ENCODE results near the gene CPB2. TPM values are rescaled to one million over a fixed set of nuclear protein-coding genes. Genes with fewer than 3 reads are reported as not detected.

Gene CPB2
- total RNA-seq, 2 donors from 2014 or later = not detected

GRCh38 chr13:46088821-46089562, 15.8 kb downstream of the CPB2 start:
- H3K36me3 ChIP-seq (ENCODE audit: control insufficient read depth, insufficient read depth, low read length) = no peaks in the 10 kb centered on the region
- H3K4me1 Mint-ChIP-seq = no peaks in the 10 kb centered on the region
- H3K27me3 Mint-ChIP-seq (ENCODE audit: insufficient read depth) = no peaks in the 10 kb centered on the region
- 83 to 90% methylated on average over 4 to 5 of the region's 5 CpGs for WGBS, 2 experiments (ENCODE audit: insufficient coverage in 1 of 2, insufficient read length in 1 of 2)
- no peak for TF ChIP-seq CTCF (conservative IDR thresholded peaks at IDR 0.05)
- no peak for DNase-seq
- no peaks in the 10 kb centered on the region for H3K9me3 ChIP-seq (ENCODE audit: control insufficient read depth, low read length)
- H3K9ac ChIP-seq (ENCODE audit: extremely low read depth, low read length, poor library complexity, severe bottlenecking) = no peak overlapping the region
- H3K4me3 ChIP-seq (ENCODE audit: low read length) = no peak overlapping the region
- no peaks in the 10 kb centered on the region for H3K4me1 ChIP-seq (ENCODE audit: control insufficient read depth, insufficient read depth, low read length)
- no peak overlapping the region for H3K27ac ChIP-seq (ENCODE audit: low read depth, low read length)
- H3K27ac Mint-ChIP-seq = no peak overlapping the region
- no peak overlapping the region for H3K4me3 Mint-ChIP-seq
- no peaks in the 10 kb centered on the region for H3K9me3 Mint-ChIP-seq
- no peaks in the 10 kb centered on the region for H3K27me3 ChIP-seq (ENCODE audit: control insufficient read depth, insufficient read depth, low read length, poor library complexity, severe bottlenecking)
- H3K36me3 Mint-ChIP-seq (ENCODE audit: low read depth) = no peaks in the 10 kb centered on the region

GRCh38 chr13:46087481-46087880, 17.4 kb downstream of the CPB2 start:
- no peak overlapping the region for H3K4me3 Mint-ChIP-seq
- no peak for TF ChIP-seq CTCF (conservative IDR thresholded peaks at IDR 0.05)
- H3K9ac ChIP-seq (ENCODE audit: extremely low read depth, low read length, poor library complexity, severe bottlenecking) = no peak overlapping the region
- no peaks in the 10 kb centered on the region for H3K36me3 Mint-ChIP-seq (ENCODE audit: low read depth)
- no peaks in the 10 kb centered on the region for H3K9me3 ChIP-seq (ENCODE audit: control insufficient read depth, low read length)
- H3K4me1 Mint-ChIP-seq = no peaks in the 10 kb centered on the region
- no peak overlapping the region for H3K27ac Mint-ChIP-seq
- H3K27me3 ChIP-seq (ENCODE audit: control insufficient read depth, insufficient read depth, low read length, poor library complexity, severe bottlenecking) = no peaks in the 10 kb centered on the region
- no peaks in the 10 kb centered on the region for H3K9me3 Mint-ChIP-seq
- no peak for DNase-seq
- H3K36me3 ChIP-seq (ENCODE audit: control insufficient read depth, insufficient read depth, low read length) = no peaks in the 10 kb centered on the region
- H3K27me3 Mint-ChIP-seq (ENCODE audit: insufficient read depth) = no peaks in the 10 kb centered on the region
- no peak overlapping the region for H3K27ac ChIP-seq (ENCODE audit: low read depth, low read length)
- no peak overlapping the region for H3K4me3 ChIP-seq (ENCODE audit: low read length)
- no peaks in the 10 kb centered on the region for H3K4me1 ChIP-seq (ENCODE audit: control insufficient read depth, insufficient read depth, low read length)

GRCh38 chr13:46086985-46087384, 17.8 kb downstream of the CPB2 start:
- Histone ChIP-seq H3K27me3 (ENCODE audit: control insufficient read depth, insufficient read depth, low read length, poor library complexity, severe bottlenecking) (no peaks in the 10 kb centered on the region), H3K9ac (ENCODE audit: extremely low read depth, low read length, poor library complexity, severe bottlenecking) (no peak overlapping the region), H3K9me3 (ENCODE audit: control insufficient read depth, low read length) (no peaks in the 10 kb centered on the region), H3K4me3 (ENCODE audit: low read length) (no peak overlapping the region), H3K36me3 (ENCODE audit: control insufficient read depth, insufficient read depth, low read length) (no peaks in the 10 kb centered on the region), H3K4me1 (ENCODE audit: control insufficient read depth, insufficient read depth, low read length) (no peaks in the 10 kb centered on the region), H3K27ac (ENCODE audit: low read depth, low read length) (no peak overlapping the region)
- no peak for TF ChIP-seq CTCF (conservative IDR thresholded peaks at IDR 0.05)
- no peaks in the 10 kb centered on the region for H3K27me3 Mint-ChIP-seq (ENCODE audit: insufficient read depth)
- H3K36me3 Mint-ChIP-seq (ENCODE audit: low read depth) = no peaks in the 10 kb centered on the region
- no peak overlapping the region for H3K27ac Mint-ChIP-seq
- 90 to 100% methylated on average over 3 to 12 of the region's 12 CpGs for WGBS, 2 experiments (ENCODE audit: insufficient coverage in 1 of 2, insufficient read length in 1 of 2)
- H3K4me1 Mint-ChIP-seq = no peaks in the 10 kb centered on the region
- no peaks in the 10 kb centered on the region for H3K9me3 Mint-ChIP-seq
- H3K4me3 Mint-ChIP-seq = no peak overlapping the region
- no peak for DNase-seq
